K562 (cell line): ENCODE measurements around the gene THAP2. TPM values are rescaled to one million over a fixed set of nuclear protein-coding genes. Genes with fewer than 3 reads are reported as not detected.

Experiments used
- ATF7 ChIP-seq: fragments of 450-650 bp; IDR thresholded peaks from 2 replicates; pipeline ENCODE4 v1.7.1; 2014; ENCODE audit warnings: mild to moderate bottlenecking, moderate library complexity
- KDM5B ChIP-seq: fragments of 200-600 bp; sonication (generic); IDR thresholded peaks from 2 replicates; pipeline ENCODE4 v1.6.1; 2012; ENCODE audit warnings: low read depth, mild to moderate bottlenecking, moderate library complexity, low read length, control low read depth, inconsistent platforms; ENCODE audit not compliant: insufficient replicate concordance
- NKRF ChIP-seq: fragments of 450-650 bp; IDR thresholded peaks from 2 replicates; pipeline ENCODE4 v1.6.1; 2016; ENCODE audit warnings: borderline replicate concordance
- SRF ChIP-seq, 2 experiments: fragments of 250-450, 450-650 bp in 1 of 2; sonication (Bioruptor Pico) in 1 of 2; sonication (generic) in 1 of 2; formaldehyde crosslinking; IDR thresholded peaks; 2 replicates each; pipeline versions ENCODE4 v1.5.0 to v1.5.1; 2020 to 2022; ENCODE audit warnings: mild to moderate bottlenecking in 1 of 2, missing genetic modification reagents in 1 of 2
- ZNF134 ChIP-seq: fragments of 250-450 bp; sonication (Bioruptor Pico); conservative IDR thresholded peaks from 2 replicates; pipeline ENCODE4 v1.4.0; 2020
- polyA plus RNA-seq, 8 experiments: library from polyadenylated mRNA; depleted of rRNA in 4 of 8; stranded (reverse) in 5 of 8; unstranded in 3 of 8; fragments of >200 nt; fragmentation: Nextera tagmentation in 2 of 8; fragmentation: Illumina TruSeq in 1 of 8; extraction: Ambion mirVana in 2 of 8; extraction: Trizol in 1 of 8; gene quantifications; 2 replicates each; pipeline versions ENCODE4 v1.2.1 to v1.2.3, GENCODE V29; 2011 to 2014; ENCODE audit warnings: inconsistent platforms in 1 of 8, missing spikeins in 1 of 8
- total RNA-seq, 7 experiments: library from RNA; depleted of rRNA in 6 of 7; stranded (reverse); fragments of >200 nt in 6 of 7; fragmentation: Illumina TruSeq in 2 of 7; extraction: Trizol in 2 of 7; gene quantifications; 2 replicates each; pipeline versions ENCODE4 v1.2.1 to v1.2.3, GENCODE V29; 2011 to 2021; ENCODE audit warnings: low replicate concordance in 1 of 7
- TF ChIP-seq, protein P1 (sequence below): sonication (generic); formaldehyde crosslinking; IDR thresholded peaks from 2 replicates; pipeline ENCODE4 v1.5.0; 2020; ENCODE audit warnings: missing genetic modification reagents
- TF ChIP-seq, protein P2 (sequence below): fragments of 250-450 bp; sonication (Bioruptor Pico); IDR thresholded peaks from 2 replicates; pipeline ENCODE4 v1.5.0; 2022; ENCODE audit warnings: mild to moderate bottlenecking
- TF ChIP-seq, protein P3 (sequence below): fragments of 250-450 bp; sonication (Bioruptor Pico); IDR thresholded peaks from 2 replicates; pipeline ENCODE4 v1.6.1; 2021; ENCODE audit warnings: mild to moderate bottlenecking
- TF ChIP-seq, protein P4 (sequence below): sonication (generic); formaldehyde crosslinking; IDR thresholded peaks from 2 replicates; pipeline ENCODE4 v1.8.1; 2023; ENCODE audit warnings: mild to moderate bottlenecking, missing genetic modification reagents

THAP2 gene
- total and polyA plus RNA-seq, 9 of the 15 experiments (the other 6 are each of a cell fraction or from before 2014, with no cell fraction given) = 1.8 to 18.9 (median 7.3) TPM

- no peak for TF ChIP-seq NKRF
- TF ChIP-seq, protein P1, sequence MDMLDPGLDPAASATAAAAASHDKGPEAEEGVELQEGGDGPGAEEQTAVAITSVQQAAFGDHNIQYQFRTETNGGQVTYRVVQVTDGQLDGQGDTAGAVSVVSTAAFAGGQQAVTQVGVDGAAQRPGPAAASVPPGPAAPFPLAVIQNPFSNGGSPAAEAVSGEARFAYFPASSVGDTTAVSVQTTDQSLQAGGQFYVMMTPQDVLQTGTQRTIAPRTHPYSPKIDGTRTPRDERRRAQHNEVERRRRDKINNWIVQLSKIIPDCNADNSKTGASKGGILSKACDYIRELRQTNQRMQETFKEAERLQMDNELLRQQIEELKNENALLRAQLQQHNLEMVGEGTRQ (CRISPR knock-in tag) = no peak
- no peak for TF ChIP-seq SRF (CRISPR knock-in tag; IDR thresholded peaks at IDR 0.05)
- TF ChIP-seq, protein P2, sequence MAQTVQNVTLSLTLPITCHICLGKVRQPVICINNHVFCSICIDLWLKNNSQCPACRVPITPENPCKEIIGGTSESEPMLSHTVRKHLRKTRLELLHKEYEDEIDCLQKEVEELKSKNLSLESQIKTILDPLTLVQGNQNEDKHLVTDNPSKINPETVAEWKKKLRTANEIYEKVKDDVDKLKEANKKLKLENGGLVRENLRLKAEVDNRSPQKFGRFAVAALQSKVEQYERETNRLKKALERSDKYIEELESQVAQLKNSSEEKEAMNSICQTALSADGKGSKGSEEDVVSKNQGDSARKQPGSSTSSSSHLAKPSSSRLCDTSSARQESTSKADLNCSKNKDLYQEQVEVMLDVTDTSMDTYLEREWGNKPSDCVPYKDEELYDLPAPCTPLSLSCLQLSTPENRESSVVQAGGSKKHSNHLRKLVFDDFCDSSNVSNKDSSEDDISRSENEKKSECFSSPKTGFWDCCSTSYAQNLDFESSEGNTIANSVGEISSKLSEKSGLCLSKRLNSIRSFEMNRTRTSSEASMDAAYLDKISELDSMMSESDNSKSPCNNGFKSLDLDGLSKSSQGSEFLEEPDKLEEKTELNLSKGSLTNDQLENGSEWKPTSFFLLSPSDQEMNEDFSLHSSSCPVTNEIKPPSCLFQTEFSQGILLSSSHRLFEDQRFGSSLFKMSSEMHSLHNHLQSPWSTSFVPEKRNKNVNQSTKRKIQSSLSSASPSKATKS (CRISPR knock-in tag) = no peak
- TF ChIP-seq ATF7 = no peak
- TF ChIP-seq, protein P3, sequence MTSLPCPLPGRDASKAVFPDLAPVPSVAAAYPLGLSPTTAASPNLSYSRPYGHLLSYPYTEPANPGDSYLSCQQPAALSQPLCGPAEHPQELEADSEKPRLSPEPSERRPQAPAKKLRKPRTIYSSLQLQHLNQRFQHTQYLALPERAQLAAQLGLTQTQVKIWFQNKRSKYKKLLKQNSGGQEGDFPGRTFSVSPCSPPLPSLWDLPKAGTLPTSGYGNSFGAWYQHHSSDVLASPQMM (CRISPR knock-in tag) = no peak
- TF ChIP-seq KDM5B = no peak
- TF ChIP-seq, protein P4, sequence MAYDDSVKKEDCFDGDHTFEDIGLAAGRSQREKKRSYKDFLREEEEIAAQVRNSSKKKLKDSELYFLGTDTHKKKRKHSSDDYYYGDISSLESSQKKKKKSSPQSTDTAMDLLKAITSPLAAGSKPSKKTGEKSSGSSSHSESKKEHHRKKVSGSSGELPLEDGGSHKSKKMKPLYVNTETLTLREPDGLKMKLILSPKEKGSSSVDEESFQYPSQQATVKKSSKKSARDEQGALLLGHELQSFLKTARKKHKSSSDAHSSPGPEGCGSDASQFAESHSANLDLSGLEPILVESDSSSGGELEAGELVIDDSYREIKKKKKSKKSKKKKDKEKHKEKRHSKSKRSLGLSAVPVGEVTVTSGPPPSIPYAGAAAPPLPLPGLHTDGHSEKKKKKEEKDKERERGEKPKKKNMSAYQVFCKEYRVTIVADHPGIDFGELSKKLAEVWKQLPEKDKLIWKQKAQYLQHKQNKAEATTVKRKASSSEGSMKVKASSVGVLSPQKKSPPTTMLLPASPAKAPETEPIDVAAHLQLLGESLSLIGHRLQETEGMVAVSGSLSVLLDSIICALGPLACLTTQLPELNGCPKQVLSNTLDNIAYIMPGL (CRISPR knock-in tag) = no peak
- TF ChIP-seq ZNF134 (CRISPR knock-in tag) = no peak
Observed at GRCh38 chr12:71694099-71694820, 30.2 kb downstream of the THAP2 start (continued).
